ENCODE results near the gene FOXP2.

Gene FOXP2

GRCh38 chr7:114740941-114741340 lies 326.3 kb downstream of the FOXP2 start:
- no peak for DNase-seq

GRCh38 chr7:114741911-114742310 lies 327.3 kb downstream of the FOXP2 start:
- no peak for DNase-seq

All from GF-D8 (cell line).